Measurements from ENCODE around the gene SYT1.

GRCh38 chr12:79302162-79302814 lies 437.7 kb downstream of the SYT1 start:
- TF ChIP-seq RAD21 (IDR thresholded peaks at IDR 0.05 in 1 of 2, conservative IDR thresholded peaks at IDR 0.05 in 1 of 2; ENCODE audit: low read depth in 2 of 2, low read length in 2 of 2) (no peak), POLR2AphosphoS5 (IDR thresholded peaks at IDR 0.05; ENCODE audit: low read depth, low read length) (no peak), EP300 (IDR thresholded peaks at IDR 0.05; ENCODE audit: borderline replicate concordance in 1 of 2, low read depth in 2 of 2, low read length in 2 of 2) (no peak), YY1 (IDR thresholded peaks at IDR 0.05; ENCODE audit: low read depth, low read length) (no peak), CBX5 (IDR thresholded peaks at IDR 0.05; ENCODE audit: low read depth, low read length) (no peak), ATF3 (IDR thresholded peaks at IDR 0.05; ENCODE audit: insufficient read depth, low read depth, low read length) (no peak), CHD2 (IDR thresholded peaks at IDR 0.05; ENCODE audit: low read length) (no peak), JUND (IDR thresholded peaks at IDR 0.05; ENCODE audit: low read length) (no peak), POLR2A (IDR thresholded peaks at IDR 0.05; ENCODE audit: control extremely low read depth in 1 of 2, low read depth in 2 of 2, low read length in 2 of 2) (no peak), KDM1A (IDR thresholded peaks at IDR 0.05; ENCODE audit: borderline replicate concordance, low read length) (no peak), MAFK (IDR thresholded peaks at IDR 0.05; ENCODE audit: low read depth, low read length) (no peak), FOSL1 (IDR thresholded peaks at IDR 0.05; ENCODE audit: insufficient read depth, low read depth, low read length) (no peak)
- TF ChIP-seq, protein P1, sequence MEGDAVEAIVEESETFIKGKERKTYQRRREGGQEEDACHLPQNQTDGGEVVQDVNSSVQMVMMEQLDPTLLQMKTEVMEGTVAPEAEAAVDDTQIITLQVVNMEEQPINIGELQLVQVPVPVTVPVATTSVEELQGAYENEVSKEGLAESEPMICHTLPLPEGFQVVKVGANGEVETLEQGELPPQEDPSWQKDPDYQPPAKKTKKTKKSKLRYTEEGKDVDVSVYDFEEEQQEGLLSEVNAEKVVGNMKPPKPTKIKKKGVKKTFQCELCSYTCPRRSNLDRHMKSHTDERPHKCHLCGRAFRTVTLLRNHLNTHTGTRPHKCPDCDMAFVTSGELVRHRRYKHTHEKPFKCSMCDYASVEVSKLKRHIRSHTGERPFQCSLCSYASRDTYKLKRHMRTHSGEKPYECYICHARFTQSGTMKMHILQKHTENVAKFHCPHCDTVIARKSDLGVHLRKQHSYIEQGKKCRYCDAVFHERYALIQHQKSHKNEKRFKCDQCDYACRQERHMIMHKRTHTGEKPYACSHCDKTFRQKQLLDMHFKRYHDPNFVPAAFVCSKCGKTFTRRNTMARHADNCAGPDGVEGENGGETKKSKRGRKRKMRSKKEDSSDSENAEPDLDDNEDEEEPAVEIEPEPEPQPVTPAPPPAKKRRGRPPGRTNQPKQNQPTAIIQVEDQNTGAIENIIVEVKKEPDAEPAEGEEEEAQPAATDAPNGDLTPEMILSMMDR (IDR thresholded peaks at IDR 0.05; ENCODE audit: control extremely low read depth in 1 of 3, insufficient read depth in 1 of 3, low read depth in 1 of 3, low read length in 3 of 3): no peak
- TF ChIP-seq, protein P2, sequence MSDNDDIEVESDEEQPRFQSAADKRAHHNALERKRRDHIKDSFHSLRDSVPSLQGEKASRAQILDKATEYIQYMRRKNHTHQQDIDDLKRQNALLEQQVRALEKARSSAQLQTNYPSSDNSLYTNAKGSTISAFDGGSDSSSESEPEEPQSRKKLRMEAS (IDR thresholded peaks at IDR 0.05): no peak

Measured in H1 (cell line).